Coronary artery (tissue), 2 donors: ENCODE measurements around the gene NAV3.

Experiments used
- DNase-seq: peaks from one replicate; pipeline ENCODE4 v3.0.0-alpha.2; 2017; ENCODE audit warnings: low spot score
- H3K27ac ChIP-seq, 2 donors: fragments of 200-600 bp; sonication (generic); one replicate each; pipeline ENCODE4 v1.5.1; 2016 to 2019
- H3K4me3 ChIP-seq: fragments of 200-600 bp; sonication (generic); 2 replicates; pipeline ENCODE4 v1.5.1; 2016; ENCODE audit warnings: mild to moderate bottlenecking, moderate library complexity
- CTCF ChIP-seq: fragments of 200-600 bp; sonication (generic); IDR thresholded peaks from one replicate; pipeline ENCODE4 v1.5.1; 2019; ENCODE audit warnings: antibody characterized with exemption

The NAV3 gene

GRCh38 chr12:78040111-78040510, 209.4 kb downstream of the NAV3 start:
- no peak overlapping the region for H3K4me3 ChIP-seq
- no peak for TF ChIP-seq CTCF
- no peak for DNase-seq
- no peak overlapping the region for H3K27ac ChIP-seq

GRCh38 chr12:78050790-78051189, 220.1 kb downstream of the NAV3 start:
- no peak overlapping the region for H3K27ac ChIP-seq
- no peak for TF ChIP-seq CTCF
- DNase-seq, result no peak
- H3K4me3 ChIP-seq, result no peak overlapping the region

- DNase-seq, result no peak
- TF ChIP-seq CTCF, result peak; percentile 18
- no peak overlapping the region for H3K4me3 ChIP-seq
- H3K27ac ChIP-seq, result no peak overlapping the region
Measured at GRCh38 chr12:78055545-78055944, 224.9 kb downstream of the NAV3 start.

- no peak for TF ChIP-seq CTCF
- no peak overlapping the region for H3K4me3 ChIP-seq
- no peak for DNase-seq
- H3K27ac ChIP-seq, result no peak overlapping the region
Measured at GRCh38 chr12:78057075-78057474, 226.4 kb downstream of the NAV3 start.

- Histone ChIP-seq H3K27ac (no peak overlapping the region), H3K4me3 (no peak overlapping the region)
- DNase-seq, result no peak
- TF ChIP-seq CTCF, result no peak
Measured at GRCh38 chr12:78060186-78060585, 229.5 kb downstream of the NAV3 start.

- Histone ChIP-seq H3K4me3 (no peak overlapping the region), H3K27ac (no peak overlapping the region)
- no peak for TF ChIP-seq CTCF
- no peak for DNase-seq
Measured at GRCh38 chr12:78062786-78063185, 232.1 kb downstream of the NAV3 start.

- no peak overlapping the region for H3K27ac ChIP-seq
- no peak overlapping the region for H3K4me3 ChIP-seq
- no peak for DNase-seq
- no peak for TF ChIP-seq CTCF
Measured at GRCh38 chr12:78081590-78082314, 251.1 kb downstream of the NAV3 start.
